ENCODE measurements around the gene KLK6.

Gene KLK6

GRCh38 chr19:50952910-50953309, 16.5 kb downstream of the KLK6 start, which contains the start of gene KLK5:
KLK5 (minus strand) TSS chr19:50953038; CDS start chr19:50952657, 381 bp downstream.
- no peak for DNase-seq (ENCODE audit: low spot score)

- DNase-seq (ENCODE audit: low spot score), result no peak
These were observed 19.5 kb downstream of the KLK6 start for GRCh38 chr19:50949861-50950260.

- no peak for DNase-seq (ENCODE audit: low spot score)
These were observed 22.3 kb downstream of the KLK6 start for GRCh38 chr19:50947123-50947522.

- no peak for DNase-seq (ENCODE audit: low spot score)
These were observed 24.6 kb downstream of the KLK6 start for GRCh38 chr19:50944795-50945194.

GRCh38 chr19:50943074-50943828, 26.1 kb downstream of the KLK6 start:
- no peak for DNase-seq (ENCODE audit: low spot score)

GRCh38 chr19:50939596-50939995, 29.8 kb downstream of the KLK6 start:
- DNase-seq (ENCODE audit: low spot score), result no peak

GRCh38 chr19:50933640-50934039, 35.8 kb downstream of the KLK6 start:
- DNase-seq (ENCODE audit: low spot score), result no peak

GRCh38 chr19:50932690-50933083, 36.7 kb downstream of the KLK6 start:
- no peak for DNase-seq (ENCODE audit: low spot score)

GRCh38 chr19:50932018-50932689, 37.2 kb downstream of the KLK6 start:
- no peak for DNase-seq (ENCODE audit: low spot score)

- DNase-seq (ENCODE audit: low spot score), result no peak
These were observed 38.4 kb downstream of the KLK6 start for GRCh38 chr19:50931023-50931422.

- no peak for DNase-seq (ENCODE audit: low spot score)
These were observed 40.6 kb downstream of the KLK6 start for GRCh38 chr19:50928831-50929230.

GRCh38 chr19:50926144-50926543, 43.2 kb downstream of the KLK6 start:
- no peak for DNase-seq (ENCODE audit: low spot score)

GRCh38 chr19:50925734-50926133, 43.7 kb downstream of the KLK6 start:
- DNase-seq (ENCODE audit: low spot score), result no peak

- no peak for DNase-seq (ENCODE audit: low spot score)
These were observed 44.8 kb downstream of the KLK6 start for GRCh38 chr19:50924586-50924985.

- DNase-seq (ENCODE audit: low spot score), result peak; percentile 77
These were observed 47.0 kb downstream of the KLK6 start for GRCh38 chr19:50922317-50922853.

GRCh38 chr19:50921426-50922316, 47.7 kb downstream of the KLK6 start:
- DNase-seq (ENCODE audit: low spot score), result no peak

- DNase-seq (ENCODE audit: low spot score), result no peak
These were observed 53.3 kb downstream of the KLK6 start for GRCh38 chr19:50916069-50916468.

GRCh38 chr19:50912727-50913716, 56.4 kb downstream of the KLK6 start:
- no peak for DNase-seq (ENCODE audit: low spot score)

GRCh38 chr19:50912102-50912599, 57.2 kb downstream of the KLK6 start:
- DNase-seq (ENCODE audit: low spot score), result no peak

- DNase-seq (ENCODE audit: low spot score), result no peak
These were observed 57.9 kb downstream of the KLK6 start, which contains the start of gene KLK4 for GRCh38 chr19:50911206-50912101. KLK4 (minus strand) TSS chr19:50911395; CDS start chr19:50910738, 657 bp downstream.
